ENCODE measurements around the gene RAB11FIP4. TPM values are rescaled to one million over a fixed set of nuclear protein-coding genes. Genes with fewer than 3 reads are reported as not detected.

RAB11FIP4 gene
- total RNA-seq, 3 donors from 2014 or later = 1.9 to 18.7 (median 11.8) TPM

DNA sequence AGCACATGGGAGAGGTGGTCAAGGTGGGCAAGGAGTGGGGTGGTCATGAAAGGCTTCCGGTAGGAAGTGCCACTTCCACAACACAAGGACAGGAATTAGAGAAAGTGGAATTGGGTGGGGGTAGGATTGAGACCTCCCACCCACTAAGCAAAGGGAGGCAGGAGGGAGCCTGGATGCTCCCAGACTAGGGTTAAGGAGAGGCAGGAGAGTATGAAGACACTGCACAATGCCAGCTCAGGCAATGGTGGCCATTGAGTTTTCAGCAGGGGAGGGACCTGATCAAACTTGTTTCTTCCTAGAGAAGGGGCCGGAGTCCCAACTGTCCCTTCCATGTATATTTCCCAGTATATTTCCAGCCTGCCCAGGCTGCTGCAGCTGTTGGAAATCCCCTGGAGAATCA is 3.1 kb upstream of the RAB11FIP4 start:
- no peak overlapping the region for H3K4me3 ChIP-seq
- intact Hi-C loops (cut with DNase I; ENCODE audit: low total_unique reads) = no loop called here
- H3K27me3 ChIP-seq = peaks cover 3 to 34% of the 10 kb centered on the region in 2 donors
- DNase-seq (ENCODE audit: low spot score in 2 of 2) = no peak
- H3K36me3 ChIP-seq = no peaks in the 10 kb centered on the region
- H3K9me3 ChIP-seq = no peaks in the 10 kb centered on the region
- no peak overlapping the region for H3K27ac ChIP-seq
- peaks cover 0 to 5% of the 10 kb centered on the region in 2 donors for H3K4me1 ChIP-seq
- TF ChIP-seq, protein P1, sequence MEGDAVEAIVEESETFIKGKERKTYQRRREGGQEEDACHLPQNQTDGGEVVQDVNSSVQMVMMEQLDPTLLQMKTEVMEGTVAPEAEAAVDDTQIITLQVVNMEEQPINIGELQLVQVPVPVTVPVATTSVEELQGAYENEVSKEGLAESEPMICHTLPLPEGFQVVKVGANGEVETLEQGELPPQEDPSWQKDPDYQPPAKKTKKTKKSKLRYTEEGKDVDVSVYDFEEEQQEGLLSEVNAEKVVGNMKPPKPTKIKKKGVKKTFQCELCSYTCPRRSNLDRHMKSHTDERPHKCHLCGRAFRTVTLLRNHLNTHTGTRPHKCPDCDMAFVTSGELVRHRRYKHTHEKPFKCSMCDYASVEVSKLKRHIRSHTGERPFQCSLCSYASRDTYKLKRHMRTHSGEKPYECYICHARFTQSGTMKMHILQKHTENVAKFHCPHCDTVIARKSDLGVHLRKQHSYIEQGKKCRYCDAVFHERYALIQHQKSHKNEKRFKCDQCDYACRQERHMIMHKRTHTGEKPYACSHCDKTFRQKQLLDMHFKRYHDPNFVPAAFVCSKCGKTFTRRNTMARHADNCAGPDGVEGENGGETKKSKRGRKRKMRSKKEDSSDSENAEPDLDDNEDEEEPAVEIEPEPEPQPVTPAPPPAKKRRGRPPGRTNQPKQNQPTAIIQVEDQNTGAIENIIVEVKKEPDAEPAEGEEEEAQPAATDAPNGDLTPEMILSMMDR (IDR thresholded peaks at IDR 0.05) = no peak
- TF ChIP-seq POLR2A (IDR thresholded peaks at IDR 0.05) (no peak), POLR2AphosphoS5 (IDR thresholded peaks at IDR 0.05) (no peak)

DNA sequence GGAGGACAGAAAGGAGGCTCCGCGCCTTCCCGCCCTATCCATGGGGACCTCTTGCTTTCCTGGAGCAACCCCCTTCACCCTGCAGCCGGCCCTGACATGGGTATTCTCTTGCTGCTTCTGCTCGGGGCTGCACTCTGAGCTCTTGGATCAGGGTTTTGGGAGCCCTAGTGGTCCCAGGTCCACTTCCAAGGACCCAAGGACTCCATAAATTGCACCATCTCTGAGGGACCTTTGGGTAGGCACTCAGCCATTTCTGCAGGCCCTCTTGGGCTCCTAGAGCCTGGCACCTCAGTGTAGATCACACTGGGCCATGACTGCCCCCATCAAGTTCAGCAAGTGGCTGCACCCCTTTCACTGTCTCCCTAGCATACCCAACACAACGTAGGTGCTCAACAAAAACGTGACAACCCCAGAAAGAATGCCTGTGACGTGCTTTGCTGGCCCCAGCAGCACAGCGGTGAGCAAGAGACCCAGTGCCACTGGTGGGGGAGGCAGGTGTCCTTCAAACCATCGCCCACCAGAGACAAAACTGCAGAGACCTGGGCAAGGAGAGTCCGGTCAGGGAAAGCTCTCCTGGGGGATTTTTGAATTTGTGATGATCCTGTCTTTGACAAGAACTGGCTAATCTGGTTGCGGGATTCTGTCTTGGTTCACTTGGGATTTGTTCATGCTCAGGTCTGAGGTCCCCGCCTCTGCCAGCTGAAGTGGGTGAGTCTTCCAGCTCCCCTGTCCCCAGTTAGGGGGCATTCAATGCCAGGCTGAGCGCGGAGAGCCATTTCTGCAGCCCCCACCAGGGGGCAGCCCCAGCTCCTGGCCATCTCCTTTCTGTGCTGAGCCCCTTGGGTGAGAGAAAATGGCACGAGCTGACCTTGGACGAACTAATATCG is 2.5 kb upstream of the RAB11FIP4 start:
- Histone ChIP-seq H3K27ac (no peak overlapping the region), H3K4me3 (no peak overlapping the region), H3K9me3 (no peaks in the 10 kb centered on the region), H3K36me3 (no peaks in the 10 kb centered on the region), H3K27me3 (peaks cover 3 to 36% of the 10 kb centered on the region in 2 donors), H3K4me1 (peaks cover 0 to 5% of the 10 kb centered on the region in 2 donors)
- intact Hi-C loops (cut with DNase I; ENCODE audit: low total_unique reads) = no loop called here
- no peak for DNase-seq (ENCODE audit: low spot score in 2 of 2)
- TF ChIP-seq POLR2A (IDR thresholded peaks at IDR 0.05) (no peak), POLR2AphosphoS5 (IDR thresholded peaks at IDR 0.05) (no peak)
- TF ChIP-seq, protein P1 (IDR thresholded peaks at IDR 0.05) = peak in 2 of 3 donors; percentile 35 to 37

DNA sequence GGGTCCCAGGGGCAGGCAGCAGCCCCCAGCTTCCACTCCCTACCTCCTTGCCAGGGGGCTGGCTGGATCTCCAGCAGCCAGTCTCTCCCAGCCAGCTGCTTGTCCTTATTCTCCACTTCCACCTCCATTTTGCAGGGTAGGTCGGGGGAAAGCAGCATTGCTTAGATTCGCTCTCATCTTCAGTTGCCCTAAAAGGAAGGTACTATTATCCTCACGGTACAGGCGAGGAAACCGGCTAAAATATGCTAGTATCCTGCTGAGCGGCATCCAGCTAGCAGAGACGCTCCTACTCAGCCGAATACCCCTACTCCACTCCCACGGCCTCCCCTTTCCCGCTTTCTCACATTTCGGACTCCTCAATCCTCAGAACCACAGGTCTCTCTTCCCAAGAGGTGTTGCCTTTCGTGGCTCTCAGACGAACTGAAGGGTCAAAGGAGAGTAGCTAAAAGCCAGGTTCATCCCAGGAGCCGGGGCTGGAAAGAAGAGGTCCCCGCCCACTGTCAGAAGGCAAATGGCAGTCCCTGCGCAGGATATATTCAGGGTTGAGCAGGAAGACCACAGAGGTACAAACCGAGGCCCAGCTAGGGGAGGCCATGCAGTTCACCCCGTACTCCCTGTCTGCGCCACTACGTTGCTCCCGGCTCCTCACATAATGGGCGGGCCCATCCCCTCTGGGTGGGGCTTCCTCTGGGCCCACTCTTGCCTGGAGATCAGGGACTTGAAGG is 1.7 kb upstream of the RAB11FIP4 start:
- Histone ChIP-seq H3K27ac (no peak overlapping the region), H3K9me3 (no peaks in the 10 kb centered on the region), H3K36me3 (no peaks in the 10 kb centered on the region), H3K27me3 (peaks cover 3 to 36% of the 10 kb centered on the region in 2 donors), H3K4me1 (peaks cover 0 to 5% of the 10 kb centered on the region in 2 donors), H3K4me3 (no peak overlapping the region)
- intact Hi-C loops (cut with DNase I; ENCODE audit: low total_unique reads) = no loop called here
- DNase-seq (ENCODE audit: low spot score in 2 of 2) = no peak
- TF ChIP-seq, protein P1 (IDR thresholded peaks at IDR 0.05) = no peak
- TF ChIP-seq POLR2AphosphoS5 (IDR thresholded peaks at IDR 0.05) (no peak), POLR2A (IDR thresholded peaks at IDR 0.05) (no peak)

DNA sequence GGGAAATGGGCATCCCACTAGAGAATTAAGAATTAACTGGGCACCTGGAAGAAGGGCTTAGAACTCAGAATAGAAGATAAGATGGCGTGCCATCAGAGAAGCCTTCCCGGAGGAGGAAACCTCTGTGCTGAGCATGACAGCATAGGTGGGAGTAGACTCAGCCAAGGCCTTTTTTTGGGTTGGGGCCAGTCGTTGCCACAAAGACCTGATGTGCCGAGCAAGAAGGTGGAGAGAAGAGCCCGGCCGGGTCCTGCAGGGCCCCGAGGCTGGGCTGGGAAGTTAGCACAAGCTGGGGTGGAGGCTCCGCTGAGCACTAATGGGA is 1.1 kb upstream of the RAB11FIP4 start:
- no peak overlapping the region for H3K4me3 ChIP-seq
- no peak for DNase-seq (ENCODE audit: low spot score in 2 of 2)
- TF ChIP-seq POLR2AphosphoS5 (IDR thresholded peaks at IDR 0.05) (no peak), POLR2A (IDR thresholded peaks at IDR 0.05) (no peak)
- TF ChIP-seq, protein P1 (IDR thresholded peaks at IDR 0.05) = no peak
- intact Hi-C loops (cut with DNase I; ENCODE audit: low total_unique reads) = no loop called here
- H3K27me3 ChIP-seq = peaks cover 3 to 36% of the 10 kb centered on the region in 2 donors
- H3K4me1 ChIP-seq = peaks cover 0 to 5% of the 10 kb centered on the region in 2 donors
- no peaks in the 10 kb centered on the region for H3K9me3 ChIP-seq
- H3K27ac ChIP-seq = no peak overlapping the region
- no peaks in the 10 kb centered on the region for H3K36me3 ChIP-seq

All from breast epithelium (tissue), 4 donors.